Esophagus squamous epithelium (tissue), 5 donors: ENCODE measurements around the gene PPIP5K2. TPM values are rescaled to one million over a fixed set of nuclear protein-coding genes. Genes with fewer than 3 reads are reported as not detected.
"Not testable (repeated sequence)": the region's sequence is repeated elsewhere in the genome, so short reads cannot be mapped to it uniquely, and the experiment has no call there.

Experiments
- DNase-seq: peaks from one replicate; lab custom pipeline; 2025; lab: John Stamatoyannopoulos, UW
- H3K27ac ChIP-seq, 4 donors: fragments of 200-600 bp; sonication (generic); one replicate each; pipeline ENCODE4 v1.5.1; 2016 to 2019; ENCODE audit warnings: mild to moderate bottlenecking in 1 of 4
- H3K27me3 ChIP-seq, 4 donors: fragments of 200-600 bp; sonication (generic); 1 replicate in 3 of 4; 2 replicates in 1 of 4; pipeline versions ENCODE4 v1.5.1 to v1.6.0; 2017 to 2021; ENCODE audit warnings: antibody characterized with exemption in 1 of 4
- H3K36me3 ChIP-seq, 3 donors: fragments of 200-600 bp; sonication (generic); one replicate each; pipeline ENCODE4 v1.5.1; 2016 to 2019
- H3K4me1 ChIP-seq, 3 donors: fragments of 200-600 bp; sonication (generic); one replicate each; pipeline ENCODE4 v1.5.1; 2017 to 2019
- H3K4me3 ChIP-seq, 4 donors: fragments of 200-600 bp; sonication (generic); 1 replicate in 3 of 4; 2 replicates in 1 of 4; pipeline ENCODE4 v1.5.1; 2016 to 2019; ENCODE audit warnings: mild to moderate bottlenecking in 2 of 4, moderate library complexity in 1 of 4
- H3K9me3 ChIP-seq, 3 donors: fragments of 200-600 bp; sonication (generic); one replicate each; pipeline ENCODE4 v1.5.1; 2016 to 2019
- POLR2A ChIP-seq, 4 donors: fragments of 450-650 bp; IDR thresholded peaks; one replicate each; pipeline ENCODE4 v1.6.1; 2017; ENCODE audit warnings: antibody characterized with exemption in 4 of 4, mild to moderate bottlenecking in 4 of 4, moderate library complexity in 3 of 4
- WGBS, 2 donors: methylation state at CpG; one replicate each; pipeline ENCODE4 v1.1.5; 2018; 5-methylcytosine and 5-hydroxymethylcytosine counted together
- intact Hi-C: fragments of 100-400 bp; cut with DNase I; formaldehyde crosslinking; loops from one replicate; pipeline ENCODE4 v1.15.0; 2022
- total RNA-seq, 4 donors: library from RNA; depleted of rRNA; stranded (reverse); fragments of >200 nt; gene quantifications; one replicate each; pipeline ENCODE4 v1.1.0, GENCODE V29; 2016
- TF ChIP-seq, protein P1 (sequence below), 6 experiments: fragments of 450-650 bp in 4 of 6; fragments of 200-600 bp in 2 of 6; sonication (generic) in 2 of 6; IDR thresholded peaks; one replicate each; pipeline ENCODE4 v1.5.1; 2016 to 2019; ENCODE audit warnings: antibody characterized with exemption in 6 of 6, mild to moderate bottlenecking in 4 of 6, moderate library complexity in 4 of 6
- donor health status: DM: yes; HTN: yes; CAD: no.

The PPIP5K2 gene
- total RNA-seq, 4 donors from 2014 or later = 11.4 to 36.2 (median 21.8) TPM

DNA sequence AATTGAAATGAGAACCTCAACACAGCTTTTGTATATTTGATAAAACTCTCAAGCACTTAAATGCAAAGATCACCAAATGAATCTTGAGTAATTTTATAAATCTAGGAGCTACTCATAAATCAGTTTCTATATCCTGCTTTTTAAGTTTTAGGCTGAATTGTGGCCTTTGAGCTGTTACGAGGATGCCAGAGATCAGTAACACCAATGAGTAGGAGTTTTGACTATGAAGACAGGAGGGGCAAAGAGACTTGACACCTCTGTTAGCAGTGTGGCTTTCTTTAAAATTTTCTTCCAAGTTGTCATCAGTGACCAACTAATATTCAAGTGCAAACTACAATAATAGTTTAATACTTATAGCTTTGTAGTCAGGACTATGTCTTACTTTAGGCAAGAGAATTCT is 12.6 kb downstream of the PPIP5K2 start:
- intact Hi-C loops = no loop called here
- Histone ChIP-seq H3K27me3 (no peaks in the 10 kb centered on the region), H3K36me3 (peaks cover 0 to 53% (median 0%) of the 10 kb centered on the region in 3 donors), H3K9me3 (no peaks in the 10 kb centered on the region), H3K4me1 (no peaks in the 10 kb centered on the region), H3K4me3 (no peak overlapping the region), H3K27ac (no peak overlapping the region)
- WGBS, 2 donors = 76 to 78% methylated on average over 1 of the region's 1 CpG
- TF ChIP-seq POLR2A (IDR thresholded peaks at IDR 0.05) = no peak
- TF ChIP-seq, protein P1, sequence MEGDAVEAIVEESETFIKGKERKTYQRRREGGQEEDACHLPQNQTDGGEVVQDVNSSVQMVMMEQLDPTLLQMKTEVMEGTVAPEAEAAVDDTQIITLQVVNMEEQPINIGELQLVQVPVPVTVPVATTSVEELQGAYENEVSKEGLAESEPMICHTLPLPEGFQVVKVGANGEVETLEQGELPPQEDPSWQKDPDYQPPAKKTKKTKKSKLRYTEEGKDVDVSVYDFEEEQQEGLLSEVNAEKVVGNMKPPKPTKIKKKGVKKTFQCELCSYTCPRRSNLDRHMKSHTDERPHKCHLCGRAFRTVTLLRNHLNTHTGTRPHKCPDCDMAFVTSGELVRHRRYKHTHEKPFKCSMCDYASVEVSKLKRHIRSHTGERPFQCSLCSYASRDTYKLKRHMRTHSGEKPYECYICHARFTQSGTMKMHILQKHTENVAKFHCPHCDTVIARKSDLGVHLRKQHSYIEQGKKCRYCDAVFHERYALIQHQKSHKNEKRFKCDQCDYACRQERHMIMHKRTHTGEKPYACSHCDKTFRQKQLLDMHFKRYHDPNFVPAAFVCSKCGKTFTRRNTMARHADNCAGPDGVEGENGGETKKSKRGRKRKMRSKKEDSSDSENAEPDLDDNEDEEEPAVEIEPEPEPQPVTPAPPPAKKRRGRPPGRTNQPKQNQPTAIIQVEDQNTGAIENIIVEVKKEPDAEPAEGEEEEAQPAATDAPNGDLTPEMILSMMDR (IDR thresholded peaks at IDR 0.05) = no peak
- no peak for DNase-seq

DNA sequence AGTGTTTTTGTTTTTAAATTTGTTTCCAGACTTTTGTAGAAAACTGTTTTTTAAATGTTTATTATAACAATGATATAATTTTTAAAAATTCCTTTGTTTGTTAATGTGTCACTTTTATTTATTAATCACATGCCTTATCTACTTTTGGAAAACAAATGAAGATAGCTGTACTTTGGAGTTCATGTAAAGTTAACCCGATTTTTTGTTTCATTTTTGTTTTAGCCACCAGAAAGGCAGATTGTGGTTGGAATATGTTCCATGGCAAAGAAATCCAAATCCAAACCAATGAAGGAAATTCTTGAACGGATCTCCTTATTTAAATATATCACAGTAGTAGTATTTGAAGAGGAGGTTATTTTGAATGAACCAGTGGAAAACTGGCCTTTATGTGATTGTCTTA is 13.1 kb downstream of the PPIP5K2 start:
- no peak for DNase-seq
- Histone ChIP-seq H3K4me1 (no peaks in the 10 kb centered on the region), H3K27me3 (no peaks in the 10 kb centered on the region), H3K36me3 (peaks cover 0 to 54% (median 0%) of the 10 kb centered on the region in 3 donors), H3K27ac (no peak overlapping the region), H3K4me3 (no peak overlapping the region), H3K9me3 (no peaks in the 10 kb centered on the region)
- TF ChIP-seq POLR2A (IDR thresholded peaks at IDR 0.05) = no peak
- TF ChIP-seq, protein P1 (IDR thresholded peaks at IDR 0.05) = no peak
- 67 to 79% methylated on average over 2 of the region's 2 CpGs for WGBS, 2 donors
- intact Hi-C loops = no loop called here

DNA sequence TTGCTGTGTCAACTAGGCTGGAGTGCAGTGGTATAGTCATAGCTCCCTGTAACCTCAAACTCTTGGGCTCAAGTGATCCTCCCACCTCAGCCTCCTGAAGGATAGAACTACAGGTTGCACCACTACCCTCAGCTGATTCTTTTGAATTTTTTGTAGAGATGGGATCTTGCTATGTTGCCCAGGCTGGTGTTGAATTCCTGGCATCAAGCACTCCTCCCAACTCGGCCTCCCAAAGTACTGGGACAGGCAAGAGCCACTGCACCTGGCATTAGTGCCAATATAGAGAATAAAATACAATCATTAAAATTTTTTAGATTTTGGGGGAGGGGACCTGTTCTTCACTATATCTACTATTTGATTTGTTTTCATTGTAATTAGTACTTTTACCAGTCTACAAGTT is 15.4 kb downstream of the PPIP5K2 start:
- no peaks in the 10 kb centered on the region for H3K9me3 ChIP-seq
- no peak overlapping the region for H3K4me3 ChIP-seq
- no peak for DNase-seq
- intact Hi-C loops = no loop called here
- no peaks in the 10 kb centered on the region for H3K27me3 ChIP-seq
- H3K36me3 ChIP-seq = peaks cover 0 to 64% (median 0%) of the 10 kb centered on the region in 3 donors
- H3K27ac ChIP-seq = no peak overlapping the region
- no peaks in the 10 kb centered on the region for H3K4me1 ChIP-seq
- TF ChIP-seq, protein P1 (IDR thresholded peaks at IDR 0.05) = no peak
- no peak for TF ChIP-seq POLR2A (IDR thresholded peaks at IDR 0.05)
- WGBS, 2 donors = 92 to 100% methylated on average over 1 of the region's 1 CpG

DNA sequence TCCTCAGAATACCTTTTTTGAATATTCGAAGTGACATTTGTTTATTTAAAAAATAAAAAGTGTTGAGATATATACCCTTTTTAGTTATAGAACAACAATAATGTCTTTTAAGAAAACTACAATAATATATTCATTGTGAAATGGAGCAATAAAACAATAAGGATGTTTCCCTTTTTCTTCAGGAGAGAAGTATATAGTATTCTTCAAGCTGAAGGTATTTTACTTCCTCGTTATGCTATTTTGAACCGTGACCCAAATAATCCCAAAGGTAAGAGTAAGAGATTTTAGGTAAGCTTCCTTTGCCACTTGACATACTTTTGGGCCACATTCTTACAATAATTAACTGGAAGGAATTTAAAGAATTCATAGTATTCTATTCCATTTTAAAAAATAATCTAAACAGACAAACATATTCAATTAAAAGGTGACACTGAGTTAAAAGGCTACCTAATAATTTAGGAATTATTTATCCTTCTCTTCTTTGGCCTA is 18.1 kb downstream of the PPIP5K2 start:
- no peaks in the 10 kb centered on the region for H3K9me3 ChIP-seq
- WGBS, 2 donors = 87 to 88% methylated on average over 3 of the region's 3 CpGs
- H3K4me3 ChIP-seq = no peak overlapping the region
- intact Hi-C loops = no loop called here
- no peak for DNase-seq
- H3K27me3 ChIP-seq = no peaks in the 10 kb centered on the region
- H3K4me1 ChIP-seq = no peaks in the 10 kb centered on the region
- TF ChIP-seq POLR2A (IDR thresholded peaks at IDR 0.05) = no peak
- TF ChIP-seq, protein P1 (IDR thresholded peaks at IDR 0.05) = no peak
- H3K27ac ChIP-seq = no peak overlapping the region
- peaks cover 0 to 73% (median 6%) of the 10 kb centered on the region in 3 donors for H3K36me3 ChIP-seq

DNA sequence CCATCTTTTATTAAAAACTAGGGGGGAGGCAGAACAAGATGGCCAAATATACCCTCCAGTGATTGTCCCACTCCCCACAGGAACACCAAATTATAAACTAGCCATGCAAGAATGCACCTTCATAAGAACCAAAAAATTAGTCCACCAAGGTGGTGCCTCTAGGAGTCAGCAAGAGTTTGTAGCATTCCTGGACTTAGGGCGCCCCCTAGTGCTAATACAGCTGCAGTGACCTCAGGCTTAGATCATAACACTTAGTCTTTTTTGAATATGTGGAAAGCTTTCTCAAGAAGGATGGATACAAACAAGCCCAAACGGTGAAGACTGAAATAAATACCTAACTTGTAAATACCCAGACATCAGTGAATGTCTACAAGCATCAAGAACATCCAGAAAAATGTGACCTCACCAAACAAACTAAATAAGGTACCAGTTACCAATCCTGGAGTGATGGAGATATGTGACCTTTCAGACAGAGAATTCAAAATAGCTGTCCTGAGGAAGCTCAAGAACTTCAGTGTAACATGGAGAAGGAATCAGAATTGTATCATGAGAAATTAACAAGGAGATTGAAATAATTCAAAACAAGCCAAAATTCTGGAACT is 19.3 kb downstream of the PPIP5K2 start:
- DNase-seq = no peak
- Histone ChIP-seq H3K4me3 (no peak overlapping the region), H3K27ac (no peak overlapping the region), H3K27me3 (no peaks in the 10 kb centered on the region), H3K9me3 (no peaks in the 10 kb centered on the region), H3K36me3 (peaks cover 0 to 72% (median 6%) of the 10 kb centered on the region in 3 donors), H3K4me1 (no peaks in the 10 kb centered on the region)
- whole genome bisulfite sequencing, 2 donors = 0% methylated on average over 2 of the region's 2 CpGs
- TF ChIP-seq, protein P1 (IDR thresholded peaks at IDR 0.05) = peak; percentile 68 to 90 (median 84)
- no peak for TF ChIP-seq POLR2A (IDR thresholded peaks at IDR 0.05)
- intact Hi-C loops = no loop called here

DNA sequence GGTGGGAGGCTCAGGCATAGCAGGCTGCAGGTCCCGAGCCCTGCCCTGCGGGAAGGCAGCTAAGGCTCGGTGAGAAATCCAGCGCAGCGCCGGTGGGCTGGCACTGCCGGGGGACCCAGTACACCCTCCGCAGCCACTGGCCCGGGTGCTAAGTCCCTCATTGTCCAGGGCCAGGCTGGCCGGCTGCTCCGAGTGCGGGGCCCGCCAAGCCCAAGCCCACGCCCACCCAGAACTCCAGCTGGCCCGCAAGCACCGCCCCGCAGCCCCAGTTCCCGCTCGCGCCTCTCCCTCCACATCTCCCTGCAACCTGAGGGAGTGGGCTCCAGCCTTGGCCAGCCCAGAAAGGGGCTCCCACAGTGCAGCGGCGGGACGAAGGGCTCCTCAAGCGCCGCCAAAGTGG is 22.0 kb downstream of the PPIP5K2 start:
- intact Hi-C loops, DNase-seq, H3K4me1 ChIP-seq, H3K27me3 ChIP-seq, H3K4me3 ChIP-seq, H3K27ac ChIP-seq, H3K9me3 ChIP-seq: not testable (repeated sequence)
- peaks cover 0 to 50% (median 6%) of the 10 kb centered on the region in 3 donors for H3K36me3 ChIP-seq
- WGBS, 2 donors = 99% methylated on average over 13 of the region's 25 CpGs; no CpG with 5 or more reads in 1 of the 2 donors
